H1 (cell line): ENCODE results near the gene DCTN1.

Source experiments
- BRCA1 ChIP-seq: IDR thresholded peaks from 2 replicates; pipeline ENCODE4 v1.6.1; 2012; ENCODE audit warnings: low read depth, low read length, improper control_type of control experiment
- CHD1 ChIP-seq: IDR thresholded peaks from 2 replicates; pipeline ENCODE4 v1.6.1; 2012; ENCODE audit warnings: low read depth, low read length, improper control_type of control experiment
- CTCF ChIP-seq, 3 experiments: IDR thresholded peaks; 1 replicate in 2 of 3; 2 replicates in 1 of 3; pipeline versions ENCODE4 v1.5.1 to v1.6.1; 2011; ENCODE audit warnings: low read length in 3 of 3, mild to moderate bottlenecking in 3 of 3, inconsistent platforms in 2 of 3, low read depth in 1 of 3, moderate library complexity in 1 of 3; ENCODE audit not compliant: insufficient read depth in 1 of 3; ENCODE audit errors: control extremely low read depth in 1 of 3
- EGR1 ChIP-seq: IDR thresholded peaks from 2 replicates; pipeline ENCODE4 v1.6.1; 2011; ENCODE audit warnings: low read depth, low read length, borderline replicate concordance
- GTF2F1 ChIP-seq: IDR thresholded peaks from 2 replicates; pipeline ENCODE4 v1.6.1; 2012; ENCODE audit warnings: low read depth, low read length, improper control_type of control experiment, borderline replicate concordance
- KDM1A ChIP-seq: fragments of 200-600, 300-600 bp; sonication (generic); IDR thresholded peaks from 2 replicates; pipeline ENCODE4 v1.7.1; 2016; ENCODE audit warnings: mild to moderate bottlenecking, low read length, borderline replicate concordance
- KDM5A ChIP-seq: fragments of 200-600 bp; IDR thresholded peaks from 2 replicates; pipeline ENCODE4 v1.7.1; 2012; ENCODE audit warnings: mild to moderate bottlenecking, low read length, inconsistent platforms, mixed read lengths
- MAFK ChIP-seq: IDR thresholded peaks from 2 replicates; pipeline ENCODE4 v1.6.1; 2012; ENCODE audit warnings: low read depth, mild to moderate bottlenecking, improper control_type of control experiment, low read length
- POLR2A ChIP-seq, 2 experiments: IDR thresholded peaks; 1 replicate in 1 of 2; 2 replicates in 1 of 2; pipeline ENCODE4 v1.6.1; 2011; ENCODE audit warnings: low read depth in 2 of 2, low read length in 2 of 2, mild to moderate bottlenecking in 2 of 2; ENCODE audit errors: control extremely low read depth in 1 of 2
- POLR2AphosphoS5 ChIP-seq: IDR thresholded peaks from 2 replicates; pipeline ENCODE4 v1.6.1; 2011; ENCODE audit warnings: low read depth, low read length
- TEAD4 ChIP-seq: IDR thresholded peaks from 2 replicates; pipeline ENCODE4 v1.6.1; 2012; ENCODE audit warnings: low read depth, low read length, inconsistent platforms, mixed read lengths
- USF2 ChIP-seq: IDR thresholded peaks from 2 replicates; pipeline ENCODE4 v1.6.1; 2011; ENCODE audit warnings: low read length, improper control_type of control experiment
- YY1 ChIP-seq: IDR thresholded peaks from 2 replicates; pipeline ENCODE4 v1.6.1; 2011; ENCODE audit warnings: low read depth, mild to moderate bottlenecking, low read length
- ZNF274 ChIP-seq: IDR thresholded peaks from 2 replicates; pipeline ENCODE4 v1.7.0; 2012; ENCODE audit warnings: low read length, borderline replicate concordance; ENCODE audit errors: extremely low read depth

- TF ChIP-seq TEAD4, result no peak
- no peak for TF ChIP-seq GTF2F1
- no peak for TF ChIP-seq EGR1
- peak in 2 of 3 experiments; percentile 51 to 61; a peak in 3 of 4 replicates for TF ChIP-seq CTCF (IDR thresholded peaks at IDR 0.05; ENCODE audit: control extremely low read depth in 1 of 3, insufficient read depth in 1 of 3, low read depth in 1 of 3, low read length in 3 of 3)
- TF ChIP-seq POLR2A (IDR thresholded peaks at IDR 0.05; ENCODE audit: control extremely low read depth in 1 of 2, low read depth in 2 of 2, low read length in 2 of 2), result no peak
- no peak for TF ChIP-seq BRCA1
- no peak for TF ChIP-seq POLR2AphosphoS5
- no peak for TF ChIP-seq CHD1
- TF ChIP-seq KDM5A, result no peak
- TF ChIP-seq ZNF274, result no peak
- TF ChIP-seq USF2, result no peak
- TF ChIP-seq MAFK, result no peak
- no peak for TF ChIP-seq KDM1A
- TF ChIP-seq YY1, result no peak
These were observed 19.7 kb upstream of the DCTN1 start for GRCh38 chr2:74399785-74400184.
